ENCODE results near the gene MBOAT7. TPM values are rescaled to one million over a fixed set of nuclear protein-coding genes. Genes with fewer than 3 reads are reported as not detected.

Gene MBOAT7
- total RNA-seq, 3 donors from 2014 or later = 96.3 to 122 (median 108) TPM

DNA sequence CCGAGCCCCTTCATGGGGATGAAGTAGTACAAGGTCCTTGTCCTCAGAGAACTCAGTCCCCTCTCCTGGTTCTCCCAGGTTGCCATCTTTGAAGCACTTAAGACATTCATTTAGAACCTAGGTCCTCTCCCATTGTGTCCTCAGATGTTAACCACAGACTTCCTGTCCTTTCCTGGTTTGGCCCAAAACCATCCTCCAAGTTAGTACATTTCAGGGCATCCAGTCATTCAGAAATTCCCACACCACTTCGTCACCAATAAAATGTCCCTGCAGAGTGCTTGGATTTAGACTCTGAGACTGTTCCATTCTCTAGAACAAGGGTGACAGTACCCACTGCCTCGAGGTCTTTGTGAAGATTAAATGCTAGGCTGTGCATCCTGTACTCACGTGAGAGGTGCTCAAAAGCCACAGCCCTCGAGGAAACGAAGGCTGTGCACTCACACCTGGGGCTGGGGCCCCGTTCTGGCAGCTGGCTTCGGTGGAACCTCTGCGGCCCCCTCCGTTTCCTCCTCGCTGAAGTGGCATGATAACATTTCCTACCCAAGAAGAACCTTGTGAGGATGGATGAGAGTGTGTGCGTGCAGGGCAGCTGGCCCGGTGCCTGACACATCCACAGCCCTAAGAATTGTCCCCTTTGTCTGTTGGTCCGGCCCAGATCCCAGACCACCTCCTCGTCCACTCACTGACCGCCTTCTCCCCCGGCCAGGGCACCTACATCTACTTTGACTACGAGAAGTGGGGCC, 34.6 kb downstream of the MBOAT7 start:
- DNase-seq (no peak), ATAC-seq (no peak)
- Mint-ChIP-seq H3K9me3 (no peaks in the 10 kb centered on the region), H3K36me3 (ENCODE audit: insufficient read depth) (peaks cover 32% of the 10 kb centered on the region), H3K4me1 (ENCODE audit: low read depth) (peaks cover 43% of the 10 kb centered on the region), H3K4me3 (no peak overlapping the region), H3K27me3 (ENCODE audit: low read depth) (no peaks in the 10 kb centered on the region)

GRCh38 chr19:54153731-54154326, 35.6 kb downstream of the MBOAT7 start:
- no peak for ATAC-seq
- H3K36me3 Mint-ChIP-seq (ENCODE audit: insufficient read depth) = peaks cover 39% of the 10 kb centered on the region
- no peaks in the 10 kb centered on the region for H3K9me3 Mint-ChIP-seq
- H3K27me3 Mint-ChIP-seq (ENCODE audit: low read depth) = no peaks in the 10 kb centered on the region
- H3K4me1 Mint-ChIP-seq (ENCODE audit: low read depth) = peaks cover 37% of the 10 kb centered on the region
- DNase-seq = no peak
- no peak overlapping the region for H3K4me3 Mint-ChIP-seq

- Mint-ChIP-seq H3K4me1 (ENCODE audit: low read depth) (peaks cover 29% of the 10 kb centered on the region), H3K36me3 (ENCODE audit: insufficient read depth) (peaks cover 37% of the 10 kb centered on the region), H3K4me3 (no peak overlapping the region), H3K9me3 (no peaks in the 10 kb centered on the region), H3K27me3 (ENCODE audit: low read depth) (no peaks in the 10 kb centered on the region)
- DNase-seq = no peak
- ATAC-seq = no peak
These were observed 36.4 kb downstream of the MBOAT7 start for GRCh38 chr19:54152878-54153524.

DNA sequence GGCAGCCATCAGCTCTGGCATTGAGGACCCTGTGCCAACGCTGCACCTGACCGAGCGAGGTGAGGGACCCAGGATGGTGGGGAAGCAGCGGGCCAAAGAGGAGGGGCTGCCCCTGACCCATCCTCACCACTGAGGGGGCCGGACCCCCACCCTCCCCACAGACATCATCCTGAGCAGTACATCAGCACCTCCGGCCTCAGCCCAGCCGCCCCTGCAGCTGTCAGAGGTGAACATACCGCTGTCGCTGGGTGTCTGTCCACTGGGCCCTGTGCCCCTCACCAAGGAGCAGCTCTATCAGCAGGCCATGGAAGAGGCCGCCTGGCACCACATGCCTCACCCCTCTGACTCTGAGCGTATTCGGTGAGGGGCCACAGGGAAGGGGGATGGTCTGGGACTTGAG, 37.1 kb downstream of the MBOAT7 start:
- H3K9me3 Mint-ChIP-seq = no peaks in the 10 kb centered on the region
- no peak overlapping the region for H3K4me3 Mint-ChIP-seq
- H3K27me3 Mint-ChIP-seq (ENCODE audit: low read depth) = no peaks in the 10 kb centered on the region
- ATAC-seq = no peak
- peaks cover 28% of the 10 kb centered on the region for H3K4me1 Mint-ChIP-seq (ENCODE audit: low read depth)
- DNase-seq = no peak
- H3K36me3 Mint-ChIP-seq (ENCODE audit: insufficient read depth) = peaks cover 39% of the 10 kb centered on the region

DNA sequence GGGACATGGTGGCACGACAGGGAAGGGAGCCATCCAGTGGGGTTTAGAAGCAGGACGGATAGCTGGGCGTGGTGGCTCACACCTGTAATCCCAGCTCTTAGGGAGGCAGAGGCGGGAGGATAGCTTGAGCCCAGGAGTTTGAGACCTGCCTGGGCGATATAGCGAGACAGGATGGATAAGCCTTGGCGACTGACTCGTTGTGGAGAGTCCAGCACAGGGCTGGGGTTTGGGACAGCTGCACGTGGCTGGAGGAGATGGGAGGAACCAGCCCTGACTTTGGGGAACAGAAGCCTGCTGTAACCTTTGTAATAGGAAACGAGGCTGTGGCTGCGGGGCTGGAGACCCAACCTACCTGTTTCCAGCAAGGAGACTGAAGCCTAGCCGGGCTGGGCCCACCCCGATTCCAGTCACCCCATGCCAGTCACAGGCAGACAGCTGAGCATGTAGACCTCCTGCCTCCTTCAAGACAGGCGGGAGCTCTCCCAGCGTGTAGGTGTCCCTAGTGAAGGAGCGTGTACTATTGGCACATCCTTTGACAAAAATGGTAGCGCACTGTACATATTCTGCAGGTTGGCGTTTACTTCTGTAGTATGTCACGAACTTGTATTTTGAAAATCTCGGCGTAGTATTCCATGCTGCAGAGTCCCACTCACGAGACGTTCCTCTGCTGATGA, 37.9 kb downstream of the MBOAT7 start:
- no peak overlapping the region for H3K4me3 Mint-ChIP-seq
- no peak for DNase-seq
- no peak for ATAC-seq
- H3K9me3 Mint-ChIP-seq = no peaks in the 10 kb centered on the region
- peaks cover 41% of the 10 kb centered on the region for H3K36me3 Mint-ChIP-seq (ENCODE audit: insufficient read depth)
- peaks cover 24% of the 10 kb centered on the region for H3K4me1 Mint-ChIP-seq (ENCODE audit: low read depth)
- no peaks in the 10 kb centered on the region for H3K27me3 Mint-ChIP-seq (ENCODE audit: low read depth)

- Mint-ChIP-seq H3K4me3 (no peak overlapping the region), H3K36me3 (ENCODE audit: insufficient read depth) (peaks cover 40% of the 10 kb centered on the region), H3K4me1 (ENCODE audit: low read depth) (peaks cover 10% of the 10 kb centered on the region), H3K9me3 (no peaks in the 10 kb centered on the region), H3K27me3 (ENCODE audit: low read depth) (no peaks in the 10 kb centered on the region)
- DNase-seq (no peak), ATAC-seq (no peak)
These were observed 40.2 kb downstream of the MBOAT7 start for GRCh38 chr19:54149021-54149812.

DNA sequence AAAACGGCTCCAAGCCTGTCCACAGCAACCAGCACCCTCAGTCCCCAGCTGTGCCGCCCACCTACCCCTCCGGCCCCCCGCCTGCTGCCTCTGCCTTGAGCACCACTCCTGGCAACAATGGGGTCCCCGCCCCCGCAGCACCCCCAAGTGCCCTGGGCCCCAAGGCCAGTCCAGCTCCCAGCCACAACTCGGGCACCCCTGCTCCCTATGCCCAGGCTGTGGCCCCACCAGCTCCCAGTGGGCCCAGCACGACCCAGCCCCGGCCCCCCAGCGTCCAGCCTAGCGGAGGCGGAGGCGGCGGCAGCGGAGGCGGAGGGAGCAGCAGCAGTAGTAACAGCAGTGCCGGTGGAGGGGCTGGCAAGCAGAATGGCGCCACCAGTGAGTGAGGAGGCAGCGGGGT, 41.2 kb downstream of the MBOAT7 start:
- Mint-ChIP-seq H3K9me3 (no peaks in the 10 kb centered on the region), H3K4me1 (ENCODE audit: low read depth) (no peaks in the 10 kb centered on the region), H3K4me3 (no peak overlapping the region), H3K36me3 (ENCODE audit: insufficient read depth) (peaks cover 47% of the 10 kb centered on the region), H3K27me3 (ENCODE audit: low read depth) (no peaks in the 10 kb centered on the region)
- ATAC-seq (no peak), DNase-seq (no peak)

DNA sequence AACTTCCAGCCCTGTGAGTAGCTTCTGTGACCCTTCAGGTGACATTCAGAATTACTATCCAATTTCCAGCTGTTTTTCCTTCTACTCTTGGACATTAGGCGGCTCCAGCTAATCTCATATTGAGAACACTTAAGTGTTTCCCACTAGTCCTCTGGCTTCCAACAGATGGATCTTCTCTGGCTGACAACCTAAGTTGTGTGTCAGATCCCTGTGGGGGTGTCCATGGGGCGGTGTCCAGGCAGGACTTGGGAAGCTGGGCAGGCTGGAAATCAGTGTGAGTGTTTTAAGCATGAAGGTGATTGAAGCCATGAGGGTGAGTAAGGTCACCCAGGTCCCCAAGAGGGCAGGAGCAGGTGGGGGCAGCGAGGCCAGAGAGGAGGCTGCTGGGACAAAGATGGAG, 41.7 kb downstream of the MBOAT7 start:
- no peak for ATAC-seq
- peaks cover 50% of the 10 kb centered on the region for H3K36me3 Mint-ChIP-seq (ENCODE audit: insufficient read depth)
- no peaks in the 10 kb centered on the region for H3K27me3 Mint-ChIP-seq (ENCODE audit: low read depth)

DNA sequence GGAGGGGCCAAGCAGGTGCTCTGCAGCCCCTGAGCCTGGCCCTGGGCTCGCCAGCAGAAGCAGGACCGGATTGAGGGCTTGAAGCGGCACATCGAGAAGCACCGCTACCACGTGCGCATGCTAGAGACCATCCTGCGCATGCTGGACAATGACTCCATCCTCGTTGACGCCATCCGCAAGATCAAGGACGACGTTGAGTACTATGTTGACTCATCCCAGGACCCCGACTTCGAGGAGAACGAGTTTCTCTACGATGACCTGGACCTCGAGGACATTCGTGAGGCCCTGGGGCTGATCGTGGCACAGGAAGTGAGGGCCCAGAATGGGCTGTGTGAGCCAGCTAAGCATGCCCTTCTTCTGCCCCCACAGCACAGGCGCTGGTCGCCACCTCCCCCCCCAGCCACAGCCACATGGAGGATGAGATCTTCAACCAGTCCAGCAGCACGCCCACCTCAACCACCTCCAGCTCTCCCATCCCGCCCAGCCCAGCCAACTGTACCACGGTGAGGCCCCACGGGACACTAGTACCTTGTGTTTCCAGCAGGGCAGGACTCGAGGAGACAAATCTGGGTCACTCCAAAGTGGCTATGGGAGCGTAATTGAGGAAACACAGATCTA, 43.7 kb downstream of the MBOAT7 start:
- H3K4me1 Mint-ChIP-seq (ENCODE audit: low read depth) = peaks cover 11% of the 10 kb centered on the region
- H3K9me3 Mint-ChIP-seq = no peaks in the 10 kb centered on the region
- H3K36me3 Mint-ChIP-seq (ENCODE audit: insufficient read depth) = peaks cover 51% of the 10 kb centered on the region
- no peaks in the 10 kb centered on the region for H3K27me3 Mint-ChIP-seq (ENCODE audit: low read depth)
- ATAC-seq = no peak
- DNase-seq = no peak
- no peak overlapping the region for H3K4me3 Mint-ChIP-seq

More for the DNA sequence above, 41.7 kb downstream of the MBOAT7 start:
- Mint-ChIP-seq H3K4me1 (ENCODE audit: low read depth) (no peaks in the 10 kb centered on the region), H3K4me3 (no peak overlapping the region), H3K9me3 (no peaks in the 10 kb centered on the region)
- DNase-seq = no peak

GRCh38 chr19:54142166-54142780, 47.1 kb downstream of the MBOAT7 start:
- Mint-ChIP-seq H3K27me3 (ENCODE audit: low read depth) (no peaks in the 10 kb centered on the region), H3K4me1 (ENCODE audit: low read depth) (peaks cover 31% of the 10 kb centered on the region)

DNA sequence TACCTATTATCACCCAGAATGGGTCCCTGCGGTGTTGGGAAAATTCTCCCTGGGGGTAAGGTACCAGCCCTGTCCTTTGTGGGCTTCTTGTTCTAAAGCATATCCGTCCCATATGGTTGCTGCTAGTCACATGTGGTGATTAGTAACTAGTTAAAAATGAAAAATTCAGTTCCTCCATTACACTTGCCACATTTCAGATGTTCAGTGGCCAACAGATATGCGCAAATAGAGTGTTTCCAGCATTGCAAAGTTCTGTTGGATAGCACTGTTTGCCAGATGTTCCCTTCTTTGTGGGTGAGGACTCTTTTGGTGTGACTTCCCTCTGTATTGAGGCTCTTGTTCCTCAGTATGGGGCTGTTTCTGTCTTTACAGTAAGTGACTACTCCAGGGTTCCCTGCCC, 48.0 kb downstream of the MBOAT7 start:
- ATAC-seq = no peak
- no peak for DNase-seq
- Mint-ChIP-seq H3K36me3 (ENCODE audit: insufficient read depth) (peaks cover 31% of the 10 kb centered on the region), H3K9me3 (no peaks in the 10 kb centered on the region), H3K4me3 (no peak overlapping the region), H3K27me3 (ENCODE audit: low read depth) (no peaks in the 10 kb centered on the region), H3K4me1 (ENCODE audit: low read depth) (peaks cover 37% of the 10 kb centered on the region)

More at GRCh38 chr19:54142166-54142780, 47.1 kb downstream of the MBOAT7 start:
- Mint-ChIP-seq H3K36me3 (ENCODE audit: insufficient read depth) (peaks cover 39% of the 10 kb centered on the region), H3K9me3 (no peaks in the 10 kb centered on the region), H3K4me3 (no peak overlapping the region)
- ATAC-seq = no peak
- no peak for DNase-seq

DNA sequence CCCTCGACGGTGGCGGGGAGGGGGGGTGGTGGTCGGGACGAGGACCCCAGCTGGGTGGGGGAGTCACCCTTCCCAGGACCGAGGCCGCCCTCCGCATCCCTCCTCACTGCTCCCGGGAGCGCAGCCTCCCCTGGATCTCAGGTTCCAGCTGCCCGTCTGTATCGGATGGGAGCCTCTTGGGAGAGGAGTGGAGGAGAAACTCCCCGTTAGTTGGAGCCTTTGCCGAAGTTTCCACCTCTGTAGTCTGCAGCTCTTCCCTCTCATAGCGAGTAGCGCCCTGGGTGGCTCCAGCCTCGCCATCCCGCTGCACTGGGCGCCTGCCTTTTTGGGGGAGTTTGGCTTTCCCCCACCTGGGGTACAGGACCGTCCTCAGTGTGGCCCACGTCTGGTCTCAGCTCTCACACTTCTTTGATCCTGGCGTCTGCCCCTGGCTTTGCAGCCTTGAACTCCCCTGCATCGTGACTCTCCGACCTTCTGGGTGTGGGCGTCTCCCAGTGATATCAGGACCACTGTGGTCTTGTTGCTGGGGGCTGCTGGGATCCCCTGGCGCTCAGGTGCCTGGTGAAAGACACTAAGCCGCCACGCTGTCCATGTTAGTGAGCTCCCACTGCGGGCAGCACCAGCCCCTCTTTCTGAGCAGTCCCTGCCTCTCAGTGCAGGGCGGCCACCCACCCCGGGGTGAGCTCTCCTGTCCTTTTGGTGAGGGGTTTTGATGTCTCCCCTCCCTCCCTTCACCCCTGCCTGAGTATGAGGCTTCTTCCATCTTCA, 50.7 kb downstream of the MBOAT7 start:
- H3K4me1 Mint-ChIP-seq (ENCODE audit: low read depth) = peaks cover 43% of the 10 kb centered on the region
- no peaks in the 10 kb centered on the region for H3K27me3 Mint-ChIP-seq (ENCODE audit: low read depth)
- H3K36me3 Mint-ChIP-seq (ENCODE audit: insufficient read depth) = peaks cover 18% of the 10 kb centered on the region
- no peak for ATAC-seq
- no peaks in the 10 kb centered on the region for H3K9me3 Mint-ChIP-seq
- H3K4me3 Mint-ChIP-seq = peak overlapping the region; percentile 96
- DNase-seq = no peak
